LNCAP (cell line): ENCODE measurements around the gene PTGR3.

Experiments
- TF ChIP-seq, protein P1 (sequence below): fragments of 450-650 bp; IDR thresholded peaks from 2 replicates; pipeline ENCODE4 v1.5.1; 2017; ENCODE audit warnings: mild to moderate bottlenecking

PTGR3 gene

DNA sequence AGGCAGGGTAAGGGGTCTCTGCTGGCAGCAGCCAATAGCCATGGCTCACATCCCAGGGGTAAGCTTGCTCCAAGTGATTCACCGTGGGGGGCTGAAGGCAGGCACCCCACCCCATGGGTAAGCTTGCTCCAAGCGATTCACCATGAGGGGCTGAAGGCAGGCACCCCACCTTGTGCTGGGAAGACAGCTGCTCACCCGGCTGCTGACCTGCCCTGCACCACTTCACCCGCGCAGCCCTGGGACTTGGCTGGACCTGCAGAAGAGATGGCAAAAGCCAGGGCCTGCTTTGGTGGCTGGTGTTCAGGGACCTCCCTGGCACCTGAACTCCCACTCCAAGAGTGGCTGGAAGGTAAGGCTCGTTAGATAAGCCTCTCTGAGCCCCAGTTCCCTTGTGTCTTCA is 19.2 kb downstream of the PTGR3 start:
- TF ChIP-seq, protein P1, sequence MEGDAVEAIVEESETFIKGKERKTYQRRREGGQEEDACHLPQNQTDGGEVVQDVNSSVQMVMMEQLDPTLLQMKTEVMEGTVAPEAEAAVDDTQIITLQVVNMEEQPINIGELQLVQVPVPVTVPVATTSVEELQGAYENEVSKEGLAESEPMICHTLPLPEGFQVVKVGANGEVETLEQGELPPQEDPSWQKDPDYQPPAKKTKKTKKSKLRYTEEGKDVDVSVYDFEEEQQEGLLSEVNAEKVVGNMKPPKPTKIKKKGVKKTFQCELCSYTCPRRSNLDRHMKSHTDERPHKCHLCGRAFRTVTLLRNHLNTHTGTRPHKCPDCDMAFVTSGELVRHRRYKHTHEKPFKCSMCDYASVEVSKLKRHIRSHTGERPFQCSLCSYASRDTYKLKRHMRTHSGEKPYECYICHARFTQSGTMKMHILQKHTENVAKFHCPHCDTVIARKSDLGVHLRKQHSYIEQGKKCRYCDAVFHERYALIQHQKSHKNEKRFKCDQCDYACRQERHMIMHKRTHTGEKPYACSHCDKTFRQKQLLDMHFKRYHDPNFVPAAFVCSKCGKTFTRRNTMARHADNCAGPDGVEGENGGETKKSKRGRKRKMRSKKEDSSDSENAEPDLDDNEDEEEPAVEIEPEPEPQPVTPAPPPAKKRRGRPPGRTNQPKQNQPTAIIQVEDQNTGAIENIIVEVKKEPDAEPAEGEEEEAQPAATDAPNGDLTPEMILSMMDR: no peak

DNA sequence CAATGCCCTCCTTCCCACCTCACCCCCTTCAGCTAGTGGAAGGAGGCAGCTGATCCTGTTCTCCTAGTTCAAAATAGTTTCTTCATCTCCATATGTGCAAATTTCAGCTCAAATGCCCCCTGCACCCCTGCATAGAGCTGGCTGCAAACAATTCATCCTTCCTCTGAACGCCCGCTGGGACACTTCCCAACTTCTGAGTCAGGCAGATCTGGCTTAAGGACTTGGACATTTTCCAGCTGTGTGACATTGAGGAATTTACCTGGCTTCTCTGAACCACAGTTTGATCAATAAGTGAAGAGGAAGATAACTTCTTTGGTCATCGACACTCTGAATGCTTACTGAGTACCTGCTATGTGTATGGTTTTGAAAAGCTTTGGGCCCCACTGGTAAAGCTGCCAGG is 23.5 kb downstream of the PTGR3 start:
- TF ChIP-seq, protein P1: no peak

DNA sequence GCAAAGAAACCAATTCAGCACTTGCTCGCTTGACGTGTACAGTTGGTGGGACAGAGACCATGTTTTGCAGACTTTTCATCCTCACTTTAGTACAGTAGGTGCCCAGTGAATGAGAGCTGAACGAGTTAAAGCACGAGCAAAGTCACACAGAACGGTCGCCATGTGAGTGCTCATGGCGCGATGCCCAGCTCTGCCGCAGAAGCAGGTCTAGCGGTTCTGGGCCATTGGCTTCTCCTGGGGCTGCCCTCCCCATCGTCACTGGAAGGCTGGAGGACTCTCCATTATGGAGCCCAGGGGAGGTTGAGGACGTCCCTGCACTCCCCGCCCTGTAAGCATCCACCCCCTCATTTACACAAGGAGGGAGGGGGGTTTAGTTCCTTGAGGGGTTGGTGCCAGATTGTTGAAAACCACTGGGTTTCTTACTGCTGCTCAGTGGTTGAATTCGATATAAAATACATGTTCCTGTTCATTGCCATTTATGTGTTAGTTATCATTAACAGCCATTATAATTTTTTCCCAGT is 24.9 kb downstream of the PTGR3 start:
- TF ChIP-seq, protein P1: no peak

DNA sequence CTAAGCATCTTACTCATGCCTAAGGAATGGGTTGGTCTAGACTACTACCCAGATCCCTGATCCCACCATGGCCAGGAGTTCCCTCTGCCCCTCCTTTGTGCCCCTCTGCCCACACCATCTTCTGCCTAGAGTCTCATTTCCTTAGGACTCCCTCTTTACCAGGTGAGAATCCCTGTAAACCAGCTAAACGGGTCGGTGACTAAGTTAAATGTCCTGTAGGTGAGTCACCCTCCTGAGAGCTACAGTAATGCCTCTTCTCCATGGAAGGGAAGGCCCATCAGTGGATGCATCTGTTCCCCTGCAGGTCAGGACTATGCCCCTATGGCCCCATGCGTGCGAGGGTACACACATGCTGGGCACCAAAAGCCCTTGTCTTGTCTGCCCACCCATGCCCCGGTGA is 25.4 kb downstream of the PTGR3 start:
- TF ChIP-seq, protein P1: no peak

DNA sequence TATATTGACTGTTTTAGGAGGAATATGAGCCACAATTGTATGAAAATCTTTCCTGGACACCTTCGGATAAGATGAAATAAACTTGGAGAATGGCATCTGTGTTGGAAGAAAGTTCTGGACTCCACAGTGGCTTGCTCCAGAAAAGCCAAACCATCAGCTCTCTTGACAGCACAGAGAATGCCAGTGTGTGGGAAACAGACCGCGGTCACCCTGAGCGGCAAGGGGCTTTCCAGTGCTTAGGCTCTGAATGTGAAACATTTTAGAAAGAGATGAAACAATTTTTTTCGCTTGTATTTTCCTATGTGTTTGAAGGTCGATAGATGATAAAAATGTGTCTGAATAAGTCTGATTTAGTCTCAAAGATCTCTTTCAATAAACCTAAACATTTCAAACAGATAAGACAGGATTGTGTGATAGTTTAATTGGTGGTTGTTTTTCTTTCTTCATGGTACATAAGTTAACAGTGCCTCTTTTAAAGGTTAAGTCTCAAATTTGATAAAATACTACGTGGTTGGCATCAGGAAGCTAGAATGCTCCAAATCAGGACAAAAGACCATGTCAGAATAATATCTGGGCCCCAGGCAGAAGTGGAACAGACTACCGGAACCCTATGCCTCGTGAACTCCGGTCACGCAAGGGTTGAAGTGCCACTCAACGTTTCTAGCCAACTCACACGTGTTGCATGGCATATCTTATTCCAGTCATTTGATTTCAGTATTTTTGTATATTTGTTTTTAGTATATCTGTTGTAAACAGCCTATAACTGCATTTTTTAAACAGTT is 28.9 kb downstream of the PTGR3 start:
- TF ChIP-seq, protein P1: no peak

DNA sequence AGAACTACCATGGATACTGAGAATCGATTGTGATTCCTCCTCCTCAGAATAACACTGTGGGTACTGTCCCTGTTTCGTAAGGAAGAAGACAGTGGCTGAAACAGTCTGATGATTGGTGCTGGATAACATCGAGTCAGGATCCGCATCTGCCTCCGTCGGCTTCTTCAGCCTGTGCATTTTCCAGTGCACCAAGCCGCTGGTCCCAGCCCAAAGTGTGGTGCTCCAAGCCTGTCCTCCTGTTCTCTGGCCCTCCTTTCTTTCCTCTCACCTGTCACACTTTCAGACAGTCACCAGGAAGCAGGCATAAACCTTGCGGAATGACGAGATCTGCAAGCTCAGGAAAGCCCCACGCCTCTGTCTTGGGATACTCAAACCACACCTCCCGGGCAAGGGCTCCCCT is 30.6 kb downstream of the PTGR3 start:
- TF ChIP-seq, protein P1: no peak

DNA sequence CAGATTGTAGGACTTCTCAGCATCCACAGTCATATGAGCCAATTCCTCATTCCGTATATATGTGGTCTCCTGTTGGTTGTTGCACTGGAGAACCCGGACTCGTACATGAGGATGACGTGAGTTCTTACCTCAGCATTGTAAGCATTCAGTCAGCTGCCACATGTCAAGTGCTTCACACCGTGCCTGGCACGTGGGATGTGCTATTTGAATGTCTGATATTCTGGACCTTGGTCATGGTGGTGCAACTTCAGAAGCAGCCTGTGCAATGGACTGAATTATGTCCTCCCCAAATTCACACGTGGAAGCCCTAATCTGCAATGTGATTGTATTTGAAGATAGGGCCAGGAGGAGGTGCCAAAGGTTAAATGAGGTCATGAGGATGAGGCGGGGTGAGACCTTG is 32.1 kb downstream of the PTGR3 start:
- TF ChIP-seq, protein P1: no peak
